Tibial artery (tissue), 4 donors: ENCODE results near the gene ZBP1.
A peak's percentile ranks its signal among the peaks of the same experiment; 100 is the strongest.
"Not testable (repeated sequence)": the region's sequence is repeated elsewhere in the genome, so short reads cannot be mapped to it uniquely, and the experiment has no call there.

Source experiments
- DNase-seq, 2 donors: peaks; one replicate each; pipeline ENCODE4 v3.0.0-alpha.2; 2019
- H3K27ac ChIP-seq, 2 donors: fragments of 200-600 bp; sonication (generic) in 1 of 2; 1 replicate in 1 of 2; 2 replicates in 1 of 2; pipeline ENCODE4 v1.5.1; 2018 to 2019; ENCODE audit warnings: mild to moderate bottlenecking in 1 of 2
- H3K27me3 ChIP-seq, 2 donors: fragments of 200-600 bp; sonication (generic) in 1 of 2; one replicate each; pipeline versions ENCODE4 v1.5.1 to v1.6.0; 2016 to 2019
- H3K36me3 ChIP-seq, 3 donors: fragments of 200-600 bp; sonication (generic) in 2 of 3; one replicate each; pipeline ENCODE4 v1.5.1; 2016 to 2019; ENCODE audit warnings: mild to moderate bottlenecking in 2 of 3
- H3K4me1 ChIP-seq, 4 donors: fragments of 200-600 bp; sonication (generic) in 2 of 4; 1 replicate in 3 of 4; 2 replicates in 1 of 4; pipeline ENCODE4 v1.5.1; 2016 to 2019
- H3K4me3 ChIP-seq, 2 donors: fragments of 200-600 bp; sonication (generic) in 1 of 2; 1 replicate in 1 of 2; 2 replicates in 1 of 2; pipeline ENCODE4 v1.5.1; 2018 to 2019; ENCODE audit warnings: mild to moderate bottlenecking in 2 of 2
- H3K9me3 ChIP-seq, 3 donors: fragments of 200-600 bp; sonication (generic) in 1 of 3; one replicate each; pipeline ENCODE4 v1.5.1; 2016 to 2019
- CTCF ChIP-seq, 2 experiments: fragments of 200-600 bp in 1 of 2; fragments of 450-650 bp in 1 of 2; IDR thresholded peaks; one replicate each; pipeline ENCODE4 v1.5.1; 2017 to 2019; ENCODE audit warnings: antibody characterized with exemption in 2 of 2, mild to moderate bottlenecking in 1 of 2, moderate library complexity in 1 of 2
- intact Hi-C: fragments of 100-400 bp; cut with DNase I; formaldehyde crosslinking; loops from one replicate; pipeline ENCODE4 v1.15.0; 2023; ENCODE audit warnings: low total_unique reads

The ZBP1 gene

GRCh38 chr20:57638895-57639236 lies 18.6 kb upstream of the ZBP1 start:
- Histone ChIP-seq H3K36me3 (no peaks in the 10 kb centered on the region), H3K4me3 (no peak overlapping the region), H3K27ac (no peak overlapping the region), H3K27me3 (no peaks in the 10 kb centered on the region), H3K9me3 (peaks cover 0 to 8% (median 8%) of the 10 kb centered on the region in 3 donors), H3K4me1 (no peaks in the 10 kb centered on the region)
- no peak for TF ChIP-seq CTCF (IDR thresholded peaks at IDR 0.05)
- intact Hi-C loops: no loop called here
- DNase-seq: no peak

GRCh38 chr20:57638173-57638894 lies 18.1 kb upstream of the ZBP1 start:
- no peaks in the 10 kb centered on the region for H3K4me1 ChIP-seq
- no peak for TF ChIP-seq CTCF (IDR thresholded peaks at IDR 0.05)
- no peak for DNase-seq
- no peaks in the 10 kb centered on the region for H3K27me3 ChIP-seq
- H3K27ac ChIP-seq: no peak overlapping the region
- no peak overlapping the region for H3K4me3 ChIP-seq
- intact Hi-C loops: no loop called here
- H3K36me3 ChIP-seq: no peaks in the 10 kb centered on the region
- H3K9me3 ChIP-seq: peaks cover 0 to 5% (median 5%) of the 10 kb centered on the region in 3 donors

- Histone ChIP-seq H3K27ac (no peak overlapping the region), H3K4me1 (no peaks in the 10 kb centered on the region), H3K36me3 (no peaks in the 10 kb centered on the region), H3K27me3 (no peaks in the 10 kb centered on the region), H3K4me3 (no peak overlapping the region), H3K9me3 (peaks cover 0 to 5% (median 5%) of the 10 kb centered on the region in 3 donors)
- no peak for DNase-seq
- TF ChIP-seq CTCF (IDR thresholded peaks at IDR 0.05): no peak
- intact Hi-C loops: no loop called here
Measured at GRCh38 chr20:57633945-57634491, 13.8 kb upstream of the ZBP1 start.

GRCh38 chr20:57632286-57632685 lies 12.1 kb upstream of the ZBP1 start:
- TF ChIP-seq CTCF (IDR thresholded peaks at IDR 0.05): no peak
- Histone ChIP-seq H3K9me3 (peaks cover 0 to 5% (median 5%) of the 10 kb centered on the region in 3 donors), H3K4me1 (peaks cover 0 to 12% (median 2%) of the 10 kb centered on the region in 4 donors), H3K27me3 (no peaks in the 10 kb centered on the region), H3K27ac (no peak overlapping the region), H3K36me3 (no peaks in the 10 kb centered on the region), H3K4me3 (no peak overlapping the region)
- no peak for DNase-seq
- intact Hi-C loops: no loop called here

GRCh38 chr20:57630061-57630460 lies 9.8 kb upstream of the ZBP1 start:
- intact Hi-C loops: no loop called here
- Histone ChIP-seq H3K36me3 (no peaks in the 10 kb centered on the region), H3K4me1 (peaks cover 0 to 12% (median 2%) of the 10 kb centered on the region in 4 donors), H3K4me3 (peak overlapping the region in 1 of 2 donors; percentile 20), H3K9me3 (no peaks in the 10 kb centered on the region), H3K27ac (no peak overlapping the region), H3K27me3 (no peaks in the 10 kb centered on the region)
- no peak for TF ChIP-seq CTCF (IDR thresholded peaks at IDR 0.05)
- no peak for DNase-seq

- intact Hi-C loops, H3K27ac ChIP-seq, DNase-seq, H3K9me3 ChIP-seq, H3K36me3 ChIP-seq, H3K27me3 ChIP-seq: not testable (repeated sequence)
- Histone ChIP-seq H3K4me1 (peaks cover 0 to 12% (median 2%) of the 10 kb centered on the region in 4 donors), H3K4me3 (peak overlapping the region; percentile 15 to 20)
Measured at GRCh38 chr20:57629491-57629901, 9.3 kb upstream of the ZBP1 start.

GRCh38 chr20:57628962-57629308 lies 8.7 kb upstream of the ZBP1 start:
- DNase-seq, H3K36me3 ChIP-seq, H3K4me3 ChIP-seq, intact Hi-C loops, H3K27me3 ChIP-seq, H3K9me3 ChIP-seq, H3K27ac ChIP-seq: not testable (repeated sequence)
- H3K4me1 ChIP-seq: peaks cover 0 to 12% (median 2%) of the 10 kb centered on the region in 4 donors
